ENCODE results near the gene DHRSX. TPM values are rescaled to one million over a fixed set of nuclear protein-coding genes. Genes with fewer than 3 reads are reported as not detected.

The DHRSX gene
- total RNA-seq, 3 donors from 2014 or later (not counting 1 experiment from before 2014, with no cell fraction given): 21.5 to 26.1 (median 22.9) TPM

DNA sequence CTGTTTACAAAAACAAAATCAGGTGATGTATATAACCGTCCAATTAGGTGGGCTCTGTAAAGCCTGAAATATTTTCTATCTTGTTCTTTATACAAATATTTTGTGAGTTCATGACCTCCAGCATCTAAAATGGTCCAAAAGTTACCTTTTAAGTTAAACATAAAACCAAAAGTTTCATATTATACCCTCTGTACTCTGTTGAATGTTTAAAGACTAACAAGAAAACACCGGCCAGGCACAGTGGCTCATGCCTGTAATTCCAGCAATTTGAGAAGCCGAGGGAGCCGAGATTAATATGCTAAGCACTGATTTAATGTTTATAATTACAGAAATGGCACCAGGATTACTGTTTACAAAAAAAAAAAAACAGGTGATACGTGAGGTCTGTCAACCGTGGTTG is 328.4 kb downstream of the DHRSX start:
- TF ChIP-seq, protein P1, sequence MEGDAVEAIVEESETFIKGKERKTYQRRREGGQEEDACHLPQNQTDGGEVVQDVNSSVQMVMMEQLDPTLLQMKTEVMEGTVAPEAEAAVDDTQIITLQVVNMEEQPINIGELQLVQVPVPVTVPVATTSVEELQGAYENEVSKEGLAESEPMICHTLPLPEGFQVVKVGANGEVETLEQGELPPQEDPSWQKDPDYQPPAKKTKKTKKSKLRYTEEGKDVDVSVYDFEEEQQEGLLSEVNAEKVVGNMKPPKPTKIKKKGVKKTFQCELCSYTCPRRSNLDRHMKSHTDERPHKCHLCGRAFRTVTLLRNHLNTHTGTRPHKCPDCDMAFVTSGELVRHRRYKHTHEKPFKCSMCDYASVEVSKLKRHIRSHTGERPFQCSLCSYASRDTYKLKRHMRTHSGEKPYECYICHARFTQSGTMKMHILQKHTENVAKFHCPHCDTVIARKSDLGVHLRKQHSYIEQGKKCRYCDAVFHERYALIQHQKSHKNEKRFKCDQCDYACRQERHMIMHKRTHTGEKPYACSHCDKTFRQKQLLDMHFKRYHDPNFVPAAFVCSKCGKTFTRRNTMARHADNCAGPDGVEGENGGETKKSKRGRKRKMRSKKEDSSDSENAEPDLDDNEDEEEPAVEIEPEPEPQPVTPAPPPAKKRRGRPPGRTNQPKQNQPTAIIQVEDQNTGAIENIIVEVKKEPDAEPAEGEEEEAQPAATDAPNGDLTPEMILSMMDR (IDR thresholded peaks at IDR 0.05): no peak
- H3K4me3 Mint-ChIP-seq: no peak overlapping the region
- no peaks in the 10 kb centered on the region for H3K36me3 ChIP-seq (ENCODE audit: control insufficient read depth, insufficient read depth, low read length)
- no peak overlapping the region for H3K27ac ChIP-seq (ENCODE audit: low read length)
- DNase-seq: no peak
- no peaks in the 10 kb centered on the region for H3K27me3 ChIP-seq (ENCODE audit: control insufficient read depth, insufficient read depth, low read length)
- H3K9me3 ChIP-seq (ENCODE audit: control insufficient read depth, insufficient read depth, low read length): peaks cover 11% of the 10 kb centered on the region
- H3K27me3 Mint-ChIP-seq (ENCODE audit: low read depth in 2 of 2): no peaks in the 10 kb centered on the region
- no peak overlapping the region for H3K4me3 ChIP-seq (ENCODE audit: low read length)
- 96% methylated on average over 5 of the region's 6 CpGs for WGBS (ENCODE audit: insufficient coverage)
- H3K36me3 Mint-ChIP-seq: no peaks in the 10 kb centered on the region
- ATAC-seq: no peak
- no peaks in the 10 kb centered on the region for H3K4me1 Mint-ChIP-seq
- intact Hi-C loops (cut with micrococcal nuclease): no loop called here
- H3K27ac Mint-ChIP-seq: no peak overlapping the region
- H3K9me3 Mint-ChIP-seq: peaks cover 2 to 11% of the 10 kb centered on the region in 2 donors
- H3K4me1 ChIP-seq (ENCODE audit: control insufficient read depth, insufficient read depth, low read length): no peaks in the 10 kb centered on the region

Other genes starting within 250 kb of the DHRSX start
- gene ZBED1, start within 50 bp of the DHRSX start, total RNA-seq: 10 to 100 TPM; 30.5 to 36.3 (median 33.8) TPM
- gene CD99, start 190.3 kb upstream of the DHRSX start, total RNA-seq: 100 to 1,000 TPM; 312 to 340 (median 333) TPM